Liver (tissue), 3 donors: ENCODE data around the gene THBS3.

Experiments used
- CTCF ChIP-seq: fragments of 150-350 bp; IDR thresholded peaks from 2 replicates; pipeline ENCODE4 v1.5.1; 2017; ENCODE audit warnings: improper control_type of control experiment, low read depth, low read length; ENCODE audit not compliant: missing input control
- FOXA1 ChIP-seq: IDR thresholded peaks from 2 replicates; pipeline ENCODE4 v1.6.1; 2016; ENCODE audit warnings: antibody characterized with exemption
- HNF4G ChIP-seq: IDR thresholded peaks from 2 replicates; pipeline ENCODE4 v1.6.1; 2016; ENCODE audit warnings: antibody characterized with exemption
- REST ChIP-seq: IDR thresholded peaks from 2 replicates; pipeline ENCODE4 v1.6.1; 2016; ENCODE audit warnings: antibody characterized with exemption, mild to moderate bottlenecking
- YY1 ChIP-seq: IDR thresholded peaks from 2 replicates; pipeline ENCODE4 v1.6.1; 2016; ENCODE audit warnings: antibody characterized with exemption, mild to moderate bottlenecking
- donor health status: healthy.
- donor health status: healthy.

GRCh38 chr1:155170101-155170785 is 37.5 kb downstream of the THBS3 start:
- no peak for TF ChIP-seq FOXA1
- TF ChIP-seq REST, result no peak
- TF ChIP-seq YY1, result no peak
- TF ChIP-seq CTCF, result no peak
- no peak for TF ChIP-seq HNF4G
